OCI-LY1 (cell line): ENCODE results near the gene OSGIN1.

Experiments used
- H2AFZ ChIP-seq: fragments of 200-600 bp; sonication (generic), shearing (Covaris generic); 2 replicates; pipeline ENCODE4 v1.6.0; 2014; ENCODE audit warnings: antibody characterized with exemption, mild to moderate bottlenecking, low read length
- H3F3A ChIP-seq: fragments of 200-600 bp; sonication (generic), shearing (Covaris generic); 2 replicates; pipeline ENCODE4 v1.6.0; 2014; ENCODE audit warnings: mild to moderate bottlenecking, antibody characterized with exemption, low read length, moderate library complexity; ENCODE audit not compliant: insufficient read depth
- H3K27ac ChIP-seq: fragments of 200-600 bp; sonication (generic); 2 replicates; pipeline ENCODE4 v1.5.1; 2014; ENCODE audit warnings: low read length, mixed run types, mild to moderate bottlenecking, low read depth; ENCODE audit not compliant: poor library complexity, severe bottlenecking
- H3K27me3 ChIP-seq: fragments of 200-600 bp; sonication (generic); 2 replicates; pipeline ENCODE4 v1.6.0; 2014; ENCODE audit warnings: antibody characterized with exemption, mild to moderate bottlenecking, low read length, moderate library complexity; ENCODE audit not compliant: insufficient read depth
- H3K36me3 ChIP-seq: fragments of 200-600 bp; sonication (generic); 2 replicates; pipeline ENCODE4 v1.6.1; 2014; ENCODE audit warnings: mild to moderate bottlenecking, antibody characterized with exemption, low read length, moderate library complexity, mixed read lengths; ENCODE audit not compliant: insufficient read depth
- H3K4me1 ChIP-seq: fragments of 200-600 bp; sonication (generic); 2 replicates; pipeline ENCODE4 v1.5.1; 2014; ENCODE audit warnings: mild to moderate bottlenecking, low read length, moderate library complexity; ENCODE audit not compliant: insufficient read depth, severe bottlenecking
- H3K4me2 ChIP-seq: fragments of 200-600 bp; sonication (generic), shearing (Covaris generic); 2 replicates; pipeline ENCODE4 v1.6.1; 2014; ENCODE audit warnings: low read length
- H3K4me3 ChIP-seq: fragments of 200-600 bp; sonication (generic); 2 replicates; pipeline ENCODE4 v1.5.1; 2014; ENCODE audit warnings: low read length, low read depth, mild to moderate bottlenecking, mixed read lengths; ENCODE audit not compliant: poor library complexity, severe bottlenecking
- H3K79me2 ChIP-seq: fragments of 200-600 bp; shearing (Covaris generic); 2 replicates; pipeline ENCODE4 v1.6.1; 2016; ENCODE audit warnings: mixed run types, low read length, mixed read lengths; ENCODE audit not compliant: insufficient read depth
- H3K9ac ChIP-seq: fragments of 200-600 bp; sonication (generic), shearing (Covaris generic); 2 replicates; pipeline ENCODE4 v1.6.1; 2014; ENCODE audit warnings: mild to moderate bottlenecking, low read length, mixed read lengths
- H3K9me2 ChIP-seq: fragments of 200-600 bp; sonication (generic), shearing (Covaris generic); 2 replicates; pipeline ENCODE4 v1.6.1; 2014; ENCODE audit warnings: low read depth, mild to moderate bottlenecking, low read length, mixed read lengths
- H3K9me3 ChIP-seq: fragments of 200-600 bp; shearing (Covaris generic); 2 replicates; pipeline ENCODE4 v1.6.1; 2014; ENCODE audit warnings: low read length, mixed read lengths
- H4K20me1 ChIP-seq: fragments of 200-600 bp; sonication (generic), shearing (Covaris generic); 2 replicates; pipeline ENCODE4 v1.6.0; 2016; ENCODE audit warnings: mild to moderate bottlenecking, low read length; ENCODE audit not compliant: insufficient read depth
- CTCF ChIP-seq: fragments of 200-600 bp; sonication (generic), shearing (Covaris generic); IDR thresholded peaks from 2 replicates; pipeline ENCODE4 v1.5.1; 2017; ENCODE audit warnings: mild to moderate bottlenecking, antibody characterized with exemption, low read length, moderate library complexity, mixed read lengths
- EZH2 ChIP-seq: fragments of 200-600 bp; sonication (generic), shearing (Covaris generic); IDR thresholded peaks from 2 replicates; pipeline ENCODE4 v1.8.0; 2017; ENCODE audit warnings: borderline replicate concordance, mixed run types, mild to moderate bottlenecking, antibody characterized with exemption, low read length, moderate library complexity, mixed read lengths

Gene OSGIN1

GRCh38 chr16:83930730-83931500 is 22.1 kb upstream of the OSGIN1 start:
- Histone ChIP-seq H3K4me2 (no peak overlapping the region), H3K9me2 (no peaks in the 10 kb centered on the region), H3F3A (no peaks in the 10 kb centered on the region), H4K20me1 (no peaks in the 10 kb centered on the region), H3K4me1 (no peaks in the 10 kb centered on the region), H3K27me3 (0 out of 2 replicates have a peak, but pooled peaks cover 3% of the 10 kb centered on the region), H2AFZ (no peak overlapping the region), H3K9me3 (no peaks in the 10 kb centered on the region), H3K79me2 (no peaks in the 10 kb centered on the region), H3K9ac (no peak overlapping the region), H3K36me3 (no peaks in the 10 kb centered on the region), H3K27ac (no peak overlapping the region), H3K4me3 (no peak overlapping the region)
- TF ChIP-seq CTCF (no peak), EZH2 (no peak)

GRCh38 chr16:83931556-83931955 is 21.5 kb upstream of the OSGIN1 start:
- no peak overlapping the region for H3K4me2 ChIP-seq
- H3F3A ChIP-seq: no peaks in the 10 kb centered on the region
- no peaks in the 10 kb centered on the region for H3K9me3 ChIP-seq
- H3K36me3 ChIP-seq: no peaks in the 10 kb centered on the region
- H3K27me3 ChIP-seq: 0 out of 2 replicates have a peak, but pooled peaks cover 3% of the 10 kb centered on the region
- H4K20me1 ChIP-seq: no peaks in the 10 kb centered on the region
- no peaks in the 10 kb centered on the region for H3K4me1 ChIP-seq
- no peak overlapping the region for H3K9ac ChIP-seq
- TF ChIP-seq EZH2: no peak
- no peak for TF ChIP-seq CTCF
- no peaks in the 10 kb centered on the region for H3K79me2 ChIP-seq
- H3K4me3 ChIP-seq: no peak overlapping the region
- no peaks in the 10 kb centered on the region for H3K9me2 ChIP-seq
- H3K27ac ChIP-seq: no peak overlapping the region
- H2AFZ ChIP-seq: no peak overlapping the region

- Histone ChIP-seq H3K36me3 (no peaks in the 10 kb centered on the region), H3K9ac (no peak overlapping the region), H3K4me3 (no peak overlapping the region), H3F3A (no peaks in the 10 kb centered on the region), H2AFZ (no peak overlapping the region), H3K9me2 (no peaks in the 10 kb centered on the region), H3K79me2 (no peaks in the 10 kb centered on the region), H3K27ac (no peak overlapping the region), H3K4me2 (no peak overlapping the region), H3K9me3 (no peaks in the 10 kb centered on the region), H3K4me1 (no peaks in the 10 kb centered on the region), H4K20me1 (no peaks in the 10 kb centered on the region), H3K27me3 (0 out of 2 replicates have a peak, but pooled peaks cover 3% of the 10 kb centered on the region)
- TF ChIP-seq EZH2 (no peak), CTCF (no peak)
These were observed 20.7 kb upstream of the OSGIN1 start for GRCh38 chr16:83932304-83932703.
